ENCODE measurements around the gene NKD1. TPM values are rescaled to one million over a fixed set of nuclear protein-coding genes. Genes with fewer than 3 reads are reported as not detected.

NKD1 gene
- total and polyA plus RNA-seq, 2 experiments from 2014 or later, result not detected

- Histone ChIP-seq H3K27ac (no peak overlapping the region), H3K4me2 (ENCODE audit: unreplicated experiment) (no peak overlapping the region), H3F3A (ENCODE audit: insufficient read depth) (no peaks in the 10 kb centered on the region), H2AFZ (no peak overlapping the region), H3K36me3 (ENCODE audit: low read depth) (no peaks in the 10 kb centered on the region), H3K79me2 (ENCODE audit: insufficient read depth) (no peaks in the 10 kb centered on the region), H3K9ac (no peak overlapping the region), H3K9me3 (ENCODE audit: low read depth) (no peaks in the 10 kb centered on the region), H3K9me2 (ENCODE audit: insufficient read depth) (no peaks in the 10 kb centered on the region), H3K4me3 (no peak overlapping the region), H4K20me1 (ENCODE audit: insufficient read depth) (no peaks in the 10 kb centered on the region), H3K4me1 (ENCODE audit: insufficient read depth) (no peaks in the 10 kb centered on the region), H3K27me3 (replicated peaks; ENCODE audit: insufficient read depth) (peaks cover 9% of the 10 kb centered on the region)
- TF ChIP-seq EZH2 (IDR thresholded peaks at IDR 0.05; ENCODE audit: insufficient read depth, poor library complexity, severe bottlenecking) (no peak), EZH2phosphoT487 (IDR thresholded peaks at IDR 0.05; ENCODE audit: insufficient read depth, low read depth) (no peak)
- no peak for DNase-seq
- 72 to 75% methylated on average over 17 of the region's 17 CpGs for WGBS, 2 experiments (ENCODE audit: low coverage in 1 of 2, low lambda C conversion rate in 2 of 2, missing lambda C conversion rate in 2 of 2)
- in situ Hi-C loops (cut with MboI), result no loop called here
Observed at GRCh38 chr16:50539053-50539695, 9.0 kb upstream of the NKD1 start.

GRCh38 chr16:50539822-50540710 lies 8.1 kb upstream of the NKD1 start:
- H3K9ac ChIP-seq, result no peak overlapping the region
- no peak overlapping the region for H3K4me3 ChIP-seq
- H3K9me2 ChIP-seq (ENCODE audit: insufficient read depth), result no peaks in the 10 kb centered on the region
- in situ Hi-C loops (cut with MboI), result no loop called here
- no peaks in the 10 kb centered on the region for H3K4me1 ChIP-seq (ENCODE audit: insufficient read depth)
- no peaks in the 10 kb centered on the region for H3F3A ChIP-seq (ENCODE audit: insufficient read depth)
- DNase-seq, result no peak
- no peak overlapping the region for H3K4me2 ChIP-seq (ENCODE audit: unreplicated experiment)
- TF ChIP-seq EZH2phosphoT487 (IDR thresholded peaks at IDR 0.05; ENCODE audit: insufficient read depth, low read depth) (no peak), EZH2 (IDR thresholded peaks at IDR 0.05; ENCODE audit: insufficient read depth, poor library complexity, severe bottlenecking) (no peak)
- no peak overlapping the region for H3K27ac ChIP-seq
- no peaks in the 10 kb centered on the region for H3K9me3 ChIP-seq (ENCODE audit: low read depth)
- H2AFZ ChIP-seq, result no peak overlapping the region
- H3K79me2 ChIP-seq (ENCODE audit: insufficient read depth), result no peaks in the 10 kb centered on the region
- H4K20me1 ChIP-seq (ENCODE audit: insufficient read depth), result no peaks in the 10 kb centered on the region
- 67 to 72% methylated on average over 23 of the region's 23 CpGs for WGBS, 2 experiments (ENCODE audit: low coverage in 1 of 2, low lambda C conversion rate in 2 of 2, missing lambda C conversion rate in 2 of 2)
- peaks cover 17% of the 10 kb centered on the region for H3K27me3 ChIP-seq (replicated peaks; ENCODE audit: insufficient read depth)
- H3K36me3 ChIP-seq (ENCODE audit: low read depth), result no peaks in the 10 kb centered on the region

- H3K27me3 ChIP-seq (replicated peaks; ENCODE audit: insufficient read depth), result peaks cover 22% of the 10 kb centered on the region
- H3K79me2 ChIP-seq (ENCODE audit: insufficient read depth), result no peaks in the 10 kb centered on the region
- H4K20me1 ChIP-seq (ENCODE audit: insufficient read depth), result no peaks in the 10 kb centered on the region
- no peaks in the 10 kb centered on the region for H3K36me3 ChIP-seq (ENCODE audit: low read depth)
- no peak overlapping the region for H3K27ac ChIP-seq
- H3K9ac ChIP-seq, result no peak overlapping the region
- WGBS, 2 experiments (ENCODE audit: low coverage in 1 of 2, low lambda C conversion rate in 2 of 2, missing lambda C conversion rate in 2 of 2), result 72 to 77% methylated on average over 3 of the region's 3 CpGs
- TF ChIP-seq EZH2 (IDR thresholded peaks at IDR 0.05; ENCODE audit: insufficient read depth, poor library complexity, severe bottlenecking) (no peak), EZH2phosphoT487 (IDR thresholded peaks at IDR 0.05; ENCODE audit: insufficient read depth, low read depth) (no peak)
- H3K4me1 ChIP-seq (ENCODE audit: insufficient read depth), result no peaks in the 10 kb centered on the region
- no peak for DNase-seq
- H3K9me2 ChIP-seq (ENCODE audit: insufficient read depth), result no peaks in the 10 kb centered on the region
- no peak overlapping the region for H3K4me3 ChIP-seq
- no peaks in the 10 kb centered on the region for H3K9me3 ChIP-seq (ENCODE audit: low read depth)
- H3F3A ChIP-seq (ENCODE audit: insufficient read depth), result no peaks in the 10 kb centered on the region
- in situ Hi-C loops (cut with MboI), result no loop called here
- H3K4me2 ChIP-seq (ENCODE audit: unreplicated experiment), result no peak overlapping the region
- no peak overlapping the region for H2AFZ ChIP-seq
Observed at GRCh38 chr16:50540711-50541007, 7.5 kb upstream of the NKD1 start.

DNA sequence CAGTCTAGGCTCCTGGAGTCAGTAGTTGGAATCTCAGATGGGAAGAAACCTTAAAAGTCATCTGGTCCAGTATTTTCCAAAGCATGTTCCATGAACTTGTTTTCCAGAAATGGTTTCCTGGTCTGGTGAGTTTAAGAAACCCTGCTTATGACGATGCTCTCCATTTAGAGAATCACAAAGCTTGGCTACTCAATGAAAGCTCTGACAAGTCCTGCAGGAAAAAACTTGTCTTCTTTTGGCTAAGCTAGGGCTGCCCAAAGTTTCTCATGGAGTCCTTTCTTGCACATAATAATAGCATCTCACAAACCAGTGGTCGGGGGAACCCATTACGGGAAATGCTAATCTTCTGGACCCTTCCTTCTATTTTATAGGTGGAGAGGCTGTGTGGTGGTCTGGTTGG lies 5.5 kb upstream of the NKD1 start:
- WGBS, 2 experiments (ENCODE audit: low coverage in 1 of 2, low lambda C conversion rate in 2 of 2, missing lambda C conversion rate in 2 of 2), result 64% methylated on average over 3 of the region's 3 CpGs
- in situ Hi-C loops (cut with MboI), result no loop called here
- H3K79me2 ChIP-seq (ENCODE audit: insufficient read depth), result no peaks in the 10 kb centered on the region

More for the DNA sequence above, 5.5 kb upstream of the NKD1 start:
- DNase-seq, result no peak
- no peak for TF ChIP-seq EZH2phosphoT487 (IDR thresholded peaks at IDR 0.05; ENCODE audit: insufficient read depth, low read depth)
- no peak for TF ChIP-seq EZH2 (IDR thresholded peaks at IDR 0.05; ENCODE audit: insufficient read depth, poor library complexity, severe bottlenecking)
- H3K9ac ChIP-seq, result no peak overlapping the region
- H3K4me1 ChIP-seq (ENCODE audit: insufficient read depth), result no peaks in the 10 kb centered on the region
- H3K4me2 ChIP-seq (ENCODE audit: unreplicated experiment), result no peak overlapping the region
- no peak overlapping the region for H3K27ac ChIP-seq
- no peaks in the 10 kb centered on the region for H3K9me3 ChIP-seq (ENCODE audit: low read depth)
- no peak overlapping the region for H3K4me3 ChIP-seq
- H3F3A ChIP-seq (ENCODE audit: insufficient read depth), result no peaks in the 10 kb centered on the region
- no peaks in the 10 kb centered on the region for H3K9me2 ChIP-seq (ENCODE audit: insufficient read depth)
- H2AFZ ChIP-seq, result no peak overlapping the region
- H4K20me1 ChIP-seq (ENCODE audit: insufficient read depth), result no peaks in the 10 kb centered on the region
- H3K36me3 ChIP-seq (ENCODE audit: low read depth), result no peaks in the 10 kb centered on the region
- peaks cover 41% of the 10 kb centered on the region for H3K27me3 ChIP-seq (replicated peaks; ENCODE audit: insufficient read depth)

Data from GM23248 (cell line).